PFSK-1 (cell line): ENCODE measurements around the gene FBXO28.

Experiments
- FOXP2 ChIP-seq: optimal IDR thresholded peaks from 2 replicates; pipeline ENCODE3; 2011; ENCODE audit warnings: borderline replicate concordance, control low read depth, inconsistent platforms; ENCODE audit not compliant: insufficient read depth; ENCODE audit errors: extremely low read length, extremely low read depth
- POLR2AphosphoS5 ChIP-seq: IDR thresholded peaks from 2 replicates; pipeline ENCODE4 v1.6.1; 2012; ENCODE audit warnings: low read depth, mild to moderate bottlenecking, control low read depth, low read length, moderate library complexity
- REST ChIP-seq, 2 experiments: IDR thresholded peaks; 2 replicates each; pipeline versions ENCODE4 v1.6.1 to v1.8.0; 2011 to 2012; ENCODE audit warnings: low read depth in 2 of 2, low read length in 2 of 2, control low read depth in 1 of 2, inconsistent platforms in 1 of 2, mild to moderate bottlenecking in 1 of 2, moderate library complexity in 1 of 2; ENCODE audit not compliant: insufficient read depth in 1 of 2
- SIN3A ChIP-seq: IDR thresholded peaks from 2 replicates; pipeline ENCODE4 v1.6.1; 2012; ENCODE audit warnings: mild to moderate bottlenecking, low read length, moderate library complexity, borderline replicate concordance; ENCODE audit not compliant: insufficient read depth
- TAF1 ChIP-seq: IDR thresholded peaks from 2 replicates; pipeline ENCODE4 v1.6.1; 2012; ENCODE audit warnings: low read length, control low read depth, borderline replicate concordance; ENCODE audit not compliant: insufficient read depth

The FBXO28 gene

DNA sequence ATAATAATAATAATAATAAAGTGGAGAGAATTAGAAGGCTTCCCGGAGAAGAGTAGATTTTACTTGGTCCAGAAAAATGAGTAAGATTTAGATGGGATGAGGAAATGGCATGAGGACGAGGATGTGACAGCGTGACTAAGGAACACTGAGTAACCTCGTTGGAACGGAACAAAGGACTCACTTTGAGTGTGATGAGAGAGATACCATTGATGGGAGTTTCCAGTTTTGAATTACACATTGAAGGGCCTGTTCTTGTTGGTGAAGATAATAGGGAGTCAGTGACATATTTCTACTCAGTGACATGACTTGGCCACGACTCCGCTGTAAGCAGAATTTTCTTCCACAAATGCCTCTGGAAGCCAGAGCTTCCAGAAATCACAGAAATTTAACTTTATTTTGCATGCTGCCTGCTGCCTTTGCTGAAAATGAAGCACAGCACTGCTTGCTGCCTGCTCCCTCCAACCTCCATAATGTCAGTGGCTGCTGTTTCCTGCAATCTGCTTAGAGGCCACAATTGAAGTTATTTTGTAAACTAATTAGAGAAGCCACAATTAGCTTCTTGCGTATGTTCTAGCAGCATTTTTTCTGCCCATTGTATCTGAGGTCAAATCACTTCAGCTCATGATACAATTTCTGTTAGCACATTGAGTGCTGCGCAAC, 33.7 kb upstream of the FBXO28 start:
- no peak for TF ChIP-seq TAF1
- no peak for TF ChIP-seq POLR2AphosphoS5
- TF ChIP-seq REST (IDR thresholded peaks at IDR 0.05; ENCODE audit: insufficient read depth in 1 of 2, low read depth in 2 of 2, low read length in 2 of 2), result no peak
- TF ChIP-seq FOXP2, result no peak
- TF ChIP-seq SIN3A, result no peak

GRCh38 chr1:224081604-224082003, 32.3 kb upstream of the FBXO28 start:
- TF ChIP-seq POLR2AphosphoS5, result no peak

DNA sequence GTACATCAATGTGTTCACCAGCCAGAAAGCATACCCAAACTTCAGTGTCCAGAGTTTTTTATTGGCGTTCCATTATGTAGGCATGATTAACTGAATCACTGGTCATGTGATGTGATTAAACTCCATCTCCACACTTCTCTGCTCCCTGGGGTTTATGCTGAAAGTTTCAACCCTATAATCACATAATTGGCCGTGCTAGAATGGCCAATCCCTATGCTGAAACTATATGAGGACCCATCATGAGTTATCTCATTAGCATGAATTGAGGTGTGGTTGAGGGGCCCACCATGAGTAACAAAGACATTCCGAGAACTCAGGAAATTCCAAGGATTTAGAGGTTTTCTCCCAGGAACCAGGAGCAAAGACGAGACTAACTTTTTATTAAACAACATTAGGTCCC, 31.8 kb upstream of the FBXO28 start:
- TF ChIP-seq REST (IDR thresholded peaks at IDR 0.05; ENCODE audit: insufficient read depth in 1 of 2, low read depth in 2 of 2, low read length in 2 of 2), result no peak

DNA sequence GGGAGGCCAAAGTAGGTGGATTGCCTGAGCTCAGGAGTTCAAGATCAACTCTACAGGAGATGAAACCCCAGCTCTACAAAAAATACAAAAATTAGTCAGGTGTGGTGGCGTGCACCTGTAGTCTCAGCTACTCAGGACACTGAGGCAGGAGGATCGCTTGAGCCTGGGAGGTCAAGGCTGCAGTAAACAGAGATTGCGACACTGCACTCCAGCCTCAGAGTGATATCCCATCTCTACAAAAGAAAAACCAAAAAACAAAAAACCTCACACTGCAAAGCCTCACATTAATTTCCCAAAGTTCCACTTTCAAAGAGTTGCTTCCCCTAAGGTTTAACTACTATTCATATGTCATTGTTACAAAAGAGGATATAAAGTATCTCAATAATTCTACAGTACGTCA, 29.0 kb upstream of the FBXO28 start:
- TF ChIP-seq TAF1, result no peak
- TF ChIP-seq POLR2AphosphoS5, result no peak
- TF ChIP-seq SIN3A, result no peak
- no peak for TF ChIP-seq FOXP2
- TF ChIP-seq REST (IDR thresholded peaks at IDR 0.05; ENCODE audit: insufficient read depth in 1 of 2, low read depth in 2 of 2, low read length in 2 of 2), result no peak

DNA sequence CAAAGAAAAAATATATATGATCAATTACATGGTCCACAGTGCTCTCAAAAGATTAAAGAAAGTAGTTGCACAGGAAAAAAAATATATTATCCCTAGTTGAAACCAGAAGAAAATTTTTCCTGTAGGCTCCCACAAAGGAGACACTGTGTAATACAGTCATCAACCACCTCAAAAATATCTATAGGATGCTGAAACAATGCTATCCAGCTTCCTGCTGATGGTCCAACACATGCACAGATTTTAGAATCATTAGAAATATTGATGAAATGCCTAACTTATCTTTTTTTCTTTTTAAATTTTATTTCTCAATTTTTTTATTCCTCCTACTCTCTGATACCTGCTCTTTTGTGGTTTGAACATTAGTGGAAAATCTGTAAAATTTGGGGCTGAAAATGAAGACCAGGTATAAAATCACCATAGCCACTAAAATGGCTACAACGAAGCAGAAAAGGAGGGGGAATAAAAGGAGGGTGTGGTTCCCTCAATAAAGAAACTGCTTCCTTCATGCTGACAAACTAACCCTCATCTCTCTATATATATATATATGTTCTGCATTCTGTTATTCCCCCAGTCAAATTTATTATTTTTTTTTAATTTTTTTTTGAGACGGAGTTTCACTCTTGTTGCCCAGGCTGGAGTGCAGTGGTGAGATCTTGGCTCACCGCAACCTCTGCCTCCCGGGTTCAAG, 28.3 kb upstream of the FBXO28 start:
- no peak for TF ChIP-seq TAF1
- no peak for TF ChIP-seq REST (IDR thresholded peaks at IDR 0.05; ENCODE audit: insufficient read depth in 1 of 2, low read depth in 2 of 2, low read length in 2 of 2)
- no peak for TF ChIP-seq FOXP2
- no peak for TF ChIP-seq POLR2AphosphoS5
- no peak for TF ChIP-seq SIN3A
